DMS53 treated with DMSO at 0.1 percent for 48 hours (cell line): Measurements from ENCODE around the gene TRPT1.

ENCODE experiments used
- DNase-seq: peaks from one replicate; lab custom pipeline; 2025; ENCODE audit not compliant: unreplicated experiment; lab: John Stamatoyannopoulos, UW

Gene TRPT1

DNA sequence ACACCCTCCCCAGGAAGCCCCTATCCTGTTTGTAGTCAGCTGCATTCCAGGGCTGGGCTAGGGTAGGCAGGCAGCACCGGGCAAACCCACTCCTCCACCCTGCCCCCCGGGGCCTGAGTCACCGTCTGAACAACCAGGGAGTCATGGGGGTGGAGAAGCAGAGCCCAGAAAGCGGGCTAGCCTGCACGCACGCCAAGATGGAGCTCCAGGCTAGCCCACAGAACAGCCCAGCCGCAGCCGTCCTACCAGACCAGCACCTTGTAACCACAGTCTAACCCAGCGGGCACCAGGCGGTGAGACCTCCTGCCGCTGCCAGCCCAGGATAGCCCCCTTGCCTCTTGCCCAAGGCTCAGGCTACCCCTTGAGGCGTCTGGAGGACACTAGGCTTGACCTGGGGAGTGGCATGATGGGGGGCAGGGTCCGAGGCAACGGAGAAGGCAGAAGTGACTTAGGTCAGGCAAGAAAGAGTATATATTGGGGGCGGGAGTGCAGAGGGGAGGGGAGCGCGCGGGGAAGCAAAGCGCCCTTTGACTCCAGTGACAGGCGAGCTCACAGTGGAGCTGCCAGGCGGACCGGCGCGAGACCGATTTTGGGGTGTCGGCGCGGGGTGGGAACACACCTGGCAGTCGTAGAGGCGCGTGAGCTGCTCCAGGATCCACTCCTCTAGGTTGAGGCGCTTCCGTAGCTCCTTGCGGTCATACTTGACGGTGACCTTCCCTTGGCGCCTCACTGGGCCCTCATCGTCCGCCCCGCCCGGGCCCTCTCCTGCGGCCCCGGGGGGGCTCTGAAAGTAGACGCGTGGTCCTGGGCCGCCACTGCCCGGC, 20.0 kb upstream of the TRPT1 start:
- peak; percentile 51 for DNase-seq

DNA sequence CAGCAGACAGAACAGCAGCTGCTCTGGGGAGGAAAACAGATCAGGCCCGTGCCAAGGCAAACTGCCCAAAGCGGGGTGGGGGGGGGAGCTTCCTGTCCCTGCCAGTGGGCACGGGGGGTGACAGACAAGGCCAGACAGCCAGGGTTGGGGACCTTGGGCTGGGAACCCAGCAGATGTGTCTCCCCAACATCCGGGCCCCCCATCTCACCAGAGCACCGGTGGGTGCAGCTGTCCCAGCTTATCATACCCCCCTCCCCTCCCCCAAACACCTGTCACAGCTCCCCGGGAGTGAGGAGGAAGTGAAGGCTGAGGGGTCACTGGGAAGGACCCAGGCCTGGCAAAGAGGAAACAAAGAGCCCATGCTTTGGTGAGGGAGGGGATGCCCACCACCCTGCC, 19.4 kb upstream of the TRPT1 start:
- DNase-seq, result peak; percentile 39

DNA sequence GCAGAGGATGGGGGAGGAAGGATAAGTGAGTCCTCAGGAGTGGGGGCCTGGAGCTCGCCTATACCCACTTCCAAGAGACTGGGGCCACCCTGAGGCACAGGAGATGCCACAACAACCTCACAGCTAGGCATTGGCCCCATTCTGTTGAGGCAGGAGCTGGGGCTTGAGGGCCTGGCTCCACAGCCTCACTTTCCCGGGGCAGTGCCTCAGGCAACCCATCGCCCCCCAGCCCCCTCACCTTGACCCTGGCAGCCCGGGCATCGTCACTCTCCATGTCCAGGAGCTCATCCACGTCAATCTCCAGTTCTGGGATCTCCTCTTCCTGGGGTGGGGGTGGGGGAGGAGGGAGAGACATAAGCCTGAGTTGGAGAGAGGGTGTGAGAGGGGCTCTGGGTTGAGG, 19.0 kb upstream of the TRPT1 start:
- DNase-seq, result no peak

DNA sequence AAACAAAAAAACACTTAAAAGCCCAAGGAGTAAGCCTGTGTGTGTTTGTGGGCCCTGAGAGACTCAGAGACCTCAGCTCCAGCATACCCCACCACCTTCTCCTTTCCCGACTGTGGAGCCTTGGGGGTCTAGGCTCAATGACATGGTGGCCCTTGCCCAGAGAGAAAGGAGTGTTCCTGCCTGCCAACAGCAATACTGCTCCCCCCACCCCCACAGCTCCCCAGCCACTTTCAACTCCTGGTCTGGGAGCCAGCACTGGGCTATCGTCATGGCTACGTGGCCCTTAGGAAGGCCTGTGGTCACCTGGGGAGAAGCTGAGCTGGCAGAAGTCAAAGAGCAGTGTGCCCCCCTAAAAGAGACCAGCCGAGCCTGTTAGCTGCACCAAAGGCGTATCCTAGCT, 18.1 kb upstream of the TRPT1 start:
- DNase-seq, result no peak

DNA sequence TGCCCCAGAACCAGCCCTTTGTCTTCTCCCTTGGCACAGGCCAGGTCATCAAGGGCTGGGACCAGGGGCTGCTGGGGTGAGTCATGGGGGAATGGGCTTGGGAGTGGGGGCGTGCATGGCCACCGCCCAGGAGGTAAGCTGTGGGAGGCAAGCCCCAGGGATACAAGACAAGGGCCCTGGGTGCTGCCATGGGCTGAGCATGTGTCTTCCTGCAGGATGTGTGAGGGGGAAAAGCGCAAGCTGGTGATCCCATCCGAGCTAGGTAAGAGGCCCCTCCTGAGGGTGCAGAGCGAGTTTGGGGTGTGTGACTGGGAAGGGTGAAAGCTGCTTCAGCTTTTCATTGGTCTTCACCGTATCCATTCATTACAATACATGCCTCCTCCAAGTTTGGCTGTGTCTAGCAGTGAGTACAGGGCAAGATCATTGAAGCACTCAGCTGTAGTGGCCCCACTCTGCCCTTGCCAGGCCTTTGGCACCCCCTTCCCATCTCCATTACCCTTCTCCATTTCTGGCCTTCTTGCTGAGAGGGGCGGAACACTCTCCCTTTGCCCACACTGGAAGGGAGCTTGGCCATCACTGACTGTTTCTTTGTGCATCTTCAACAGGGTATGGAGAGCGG, 17.4 kb upstream of the TRPT1 start:
- no peak for DNase-seq

DNA sequence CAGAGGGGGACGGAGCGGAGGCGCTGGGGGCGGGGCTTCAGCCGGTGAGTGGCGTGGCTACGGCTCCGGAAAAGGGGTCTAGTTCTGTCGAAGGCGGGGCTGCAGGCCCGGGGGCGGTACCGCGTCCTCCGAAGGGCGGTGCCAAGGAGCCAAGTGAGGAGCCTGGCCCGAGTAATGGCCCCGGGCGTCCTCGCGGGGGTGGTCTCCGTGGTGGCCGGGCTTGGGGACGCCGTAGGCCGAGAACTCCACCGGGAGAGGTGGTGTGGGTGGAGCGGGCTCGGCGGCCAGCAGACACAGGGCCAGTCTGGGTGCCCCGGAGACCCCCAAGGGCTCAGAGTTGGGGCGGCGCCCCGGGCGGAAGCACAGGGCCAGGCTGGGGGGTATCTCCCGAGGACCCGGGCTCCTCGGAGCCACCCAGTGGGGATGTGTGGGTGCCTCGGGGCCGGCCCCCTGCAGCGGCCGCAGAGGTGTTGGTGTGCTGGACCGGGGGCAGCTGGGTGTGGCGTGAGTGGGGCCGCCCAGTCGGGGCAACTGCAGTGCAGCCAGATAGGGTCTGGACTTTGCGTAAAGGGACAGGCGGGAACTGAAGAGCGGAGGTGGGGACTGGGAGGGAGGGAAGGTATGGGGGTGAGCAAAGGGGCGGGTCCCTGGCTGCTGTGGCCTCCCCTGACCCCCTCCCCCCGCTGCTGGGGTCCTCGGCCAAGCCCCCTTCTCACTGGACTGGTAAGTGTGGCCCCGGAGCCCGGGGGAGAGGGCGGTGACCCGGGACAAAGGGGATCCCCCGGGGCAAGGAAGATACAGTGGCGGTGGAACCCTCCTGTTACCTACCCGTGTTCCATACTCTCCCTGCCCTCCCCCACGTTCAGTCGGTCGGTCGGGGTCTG, 15.7 kb upstream of the TRPT1 start:
- DNase-seq, result peak; percentile 87

DNA sequence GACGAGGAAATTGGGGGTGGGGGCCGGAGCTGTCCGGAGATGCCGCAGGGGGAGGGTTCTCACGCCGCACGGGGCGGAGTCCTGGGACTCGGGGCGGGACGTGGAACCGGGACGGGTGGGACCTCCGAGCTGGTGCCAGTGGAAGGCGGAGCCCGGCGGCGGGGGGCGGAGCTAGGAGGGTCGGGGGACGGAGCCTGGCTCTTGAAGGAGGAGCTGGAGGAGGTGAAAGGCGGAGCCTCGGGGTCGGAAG, 15.2 kb upstream of the TRPT1 start:
- no peak for DNase-seq

DNA sequence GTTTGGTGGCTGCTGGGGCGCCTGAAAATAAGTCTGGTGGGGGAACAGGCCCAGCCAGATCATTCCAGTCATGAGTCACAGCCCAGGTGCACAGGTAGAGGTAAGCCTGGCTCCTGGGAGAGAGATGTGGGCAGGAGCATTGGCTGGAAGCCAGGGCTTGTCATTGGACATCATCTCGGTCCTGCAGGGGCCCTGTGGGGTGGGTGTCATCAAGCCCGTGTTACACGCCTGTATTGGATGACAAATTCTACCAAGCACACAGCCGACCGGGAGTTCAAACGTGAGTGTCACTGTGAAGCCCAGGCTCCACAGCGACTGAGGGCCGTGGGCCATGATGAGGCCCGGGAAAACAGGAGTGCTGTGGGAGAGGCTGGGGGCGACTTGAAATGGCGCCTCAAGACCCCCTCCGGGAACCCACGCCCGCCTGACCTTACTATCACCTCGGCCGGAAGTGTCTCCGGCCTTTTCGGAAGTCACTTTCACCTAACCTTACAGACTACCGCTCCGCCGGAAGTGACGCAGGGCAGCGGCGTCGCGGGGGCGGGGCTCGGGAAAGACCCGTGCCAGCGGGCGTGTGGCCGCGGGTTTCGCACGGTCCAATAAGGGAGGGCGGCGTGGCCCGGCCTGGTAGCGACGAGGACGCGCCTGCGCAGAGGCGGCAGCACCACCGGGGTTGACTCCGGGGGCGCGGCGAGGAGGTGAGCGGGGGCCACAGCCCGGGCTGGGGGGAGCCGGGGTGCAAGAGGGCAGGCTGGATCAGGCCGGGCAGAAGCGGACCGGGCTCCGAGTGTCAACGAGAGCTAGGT, 14.7 kb upstream of the TRPT1 start, which contains the start of gene FKBP2:
Gene FKBP2, plus strand, starts transcription at position 661 of the 806 bp plus-strand sequence. CDS start 1,293 bp downstream, outside the sequence.
- peak; percentile 90 for DNase-seq

DNA sequence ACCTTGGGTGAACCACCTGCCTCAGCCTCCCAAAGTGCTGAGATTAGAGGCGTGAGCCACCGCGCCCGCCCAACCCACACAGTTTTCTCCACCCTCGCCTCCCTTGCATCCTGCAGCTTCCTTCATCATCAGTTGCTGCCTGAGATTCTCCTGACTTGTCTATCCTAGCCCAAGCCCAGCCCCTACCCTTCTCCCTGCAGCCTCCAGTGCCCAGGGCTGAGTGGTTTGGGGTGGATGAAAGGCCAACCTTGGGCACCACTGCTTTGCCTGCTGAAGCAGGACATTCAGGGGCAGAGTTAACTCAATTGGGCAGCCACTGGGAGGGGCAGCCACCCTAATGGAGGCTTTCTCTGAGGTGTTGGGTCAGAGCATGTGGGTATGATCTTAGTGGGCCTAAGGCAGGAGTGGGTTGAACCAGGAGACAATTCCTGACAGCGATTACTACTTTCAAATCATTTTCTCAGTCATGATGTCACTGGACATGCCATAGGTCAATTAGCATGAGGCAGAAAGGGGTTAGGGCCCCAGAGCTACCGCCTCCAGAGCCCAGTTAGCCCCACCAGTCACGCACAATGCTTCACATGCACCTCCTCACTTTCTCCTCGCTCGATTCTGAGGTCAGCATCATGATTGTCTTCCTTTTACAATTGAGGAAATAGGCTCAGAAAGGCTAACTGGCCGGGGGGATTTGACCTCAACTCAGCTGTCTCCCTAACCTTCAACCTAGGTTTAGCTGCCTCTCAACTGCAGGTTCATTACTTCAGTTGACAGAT, 13.9 kb upstream of the TRPT1 start:
- no peak for DNase-seq

DNA sequence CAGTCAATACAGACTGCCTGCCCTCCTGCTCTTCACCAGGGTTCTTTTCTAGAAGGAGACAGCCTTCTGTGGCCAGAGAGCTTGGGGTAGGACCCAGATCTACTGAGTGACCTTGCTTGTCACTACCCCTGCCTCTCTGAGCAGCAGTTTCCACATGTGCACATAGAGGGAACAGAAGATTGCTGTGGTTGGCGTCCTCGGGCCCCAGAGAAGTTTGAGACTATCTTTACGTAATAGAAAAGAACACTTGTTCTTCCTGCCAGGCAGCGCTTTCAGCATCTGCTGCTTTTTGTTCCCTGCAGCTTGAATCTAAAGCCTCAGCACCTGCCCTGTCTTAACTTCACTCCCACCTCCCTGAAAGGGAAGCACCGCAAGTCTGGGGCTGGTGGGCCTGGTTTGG, 13.0 kb upstream of the TRPT1 start:
- DNase-seq, result no peak

DNA sequence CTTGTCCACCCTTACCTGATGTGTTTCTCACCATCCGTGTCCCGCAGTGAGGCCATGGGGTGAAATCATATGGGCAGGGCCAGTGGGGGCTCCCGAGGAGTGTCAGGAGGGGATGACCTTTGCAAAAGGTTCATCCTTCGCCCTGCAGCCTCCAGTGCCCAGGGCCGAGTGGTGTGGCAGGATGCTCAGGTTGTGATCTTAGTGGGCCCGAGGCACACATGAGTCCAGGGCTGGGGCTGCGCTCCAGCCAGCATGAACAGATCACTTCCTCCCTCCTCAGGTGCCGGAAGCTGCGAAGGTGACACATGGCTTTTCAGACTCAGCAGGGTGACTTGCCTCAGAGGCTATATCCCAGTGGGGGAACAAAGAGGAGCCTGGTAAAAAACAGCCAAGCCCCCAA, 12.1 kb upstream of the TRPT1 start:
- DNase-seq, result peak; percentile 71

DNA sequence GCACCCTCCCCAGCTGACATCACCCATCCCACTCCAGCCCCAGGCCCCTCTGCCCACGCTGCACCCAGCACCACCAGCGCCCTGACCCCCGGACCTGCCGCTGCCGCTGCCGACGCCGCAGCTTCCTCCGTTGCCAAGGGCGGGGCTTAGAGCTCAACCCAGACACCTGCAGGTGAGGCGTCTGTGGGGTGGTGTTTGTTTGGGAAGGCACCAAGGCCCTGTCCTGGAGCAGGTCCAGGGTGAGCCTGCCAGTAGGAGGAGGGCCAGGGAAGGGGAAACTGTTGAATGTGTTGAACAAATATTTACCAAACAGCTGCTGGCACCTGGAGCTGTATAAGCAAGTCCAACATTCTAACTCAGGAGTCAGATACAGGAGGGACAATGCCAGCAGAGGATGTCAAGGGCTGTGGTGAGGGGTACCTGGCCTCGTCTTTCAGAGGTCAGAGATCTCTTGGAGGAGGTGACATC, 11.5 kb upstream of the TRPT1 start:
- peak; percentile 98 for DNase-seq

DNA sequence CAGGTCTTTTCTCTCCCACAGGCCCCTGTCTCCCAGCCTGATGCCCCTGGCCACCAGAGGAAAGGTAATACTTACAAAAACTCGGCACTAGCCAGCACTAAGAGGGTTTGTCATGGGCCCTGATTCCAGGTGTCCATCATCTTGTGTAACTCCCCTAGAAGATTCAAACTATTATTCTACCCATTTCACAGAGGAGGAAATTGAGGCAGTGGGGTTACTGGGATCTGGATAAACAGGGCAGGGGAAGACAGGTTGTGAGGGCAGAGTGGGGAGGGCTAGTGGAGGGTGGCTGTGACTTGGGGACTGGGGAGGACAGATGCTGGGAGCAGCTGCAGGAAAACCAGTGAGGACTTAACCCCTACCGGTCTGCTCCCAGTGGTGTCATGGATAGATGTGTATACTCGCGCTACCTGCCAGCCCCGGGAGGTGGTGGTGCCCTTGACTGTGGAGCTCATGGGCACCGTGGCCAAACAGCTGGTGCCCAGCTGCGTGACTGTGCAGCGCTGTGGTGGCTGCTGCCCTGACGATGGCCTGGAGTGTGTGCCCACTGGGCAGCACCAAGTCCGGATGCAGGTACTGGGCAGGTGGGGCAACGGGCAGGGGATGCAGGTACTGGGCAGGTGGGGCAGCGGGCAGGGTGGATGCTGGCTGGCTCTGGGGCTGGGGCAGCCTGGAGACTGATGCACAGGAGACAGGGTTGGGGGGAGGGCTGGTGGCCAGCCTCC, 9.6 kb upstream of the TRPT1 start:
- DNase-seq, result no peak

DNA sequence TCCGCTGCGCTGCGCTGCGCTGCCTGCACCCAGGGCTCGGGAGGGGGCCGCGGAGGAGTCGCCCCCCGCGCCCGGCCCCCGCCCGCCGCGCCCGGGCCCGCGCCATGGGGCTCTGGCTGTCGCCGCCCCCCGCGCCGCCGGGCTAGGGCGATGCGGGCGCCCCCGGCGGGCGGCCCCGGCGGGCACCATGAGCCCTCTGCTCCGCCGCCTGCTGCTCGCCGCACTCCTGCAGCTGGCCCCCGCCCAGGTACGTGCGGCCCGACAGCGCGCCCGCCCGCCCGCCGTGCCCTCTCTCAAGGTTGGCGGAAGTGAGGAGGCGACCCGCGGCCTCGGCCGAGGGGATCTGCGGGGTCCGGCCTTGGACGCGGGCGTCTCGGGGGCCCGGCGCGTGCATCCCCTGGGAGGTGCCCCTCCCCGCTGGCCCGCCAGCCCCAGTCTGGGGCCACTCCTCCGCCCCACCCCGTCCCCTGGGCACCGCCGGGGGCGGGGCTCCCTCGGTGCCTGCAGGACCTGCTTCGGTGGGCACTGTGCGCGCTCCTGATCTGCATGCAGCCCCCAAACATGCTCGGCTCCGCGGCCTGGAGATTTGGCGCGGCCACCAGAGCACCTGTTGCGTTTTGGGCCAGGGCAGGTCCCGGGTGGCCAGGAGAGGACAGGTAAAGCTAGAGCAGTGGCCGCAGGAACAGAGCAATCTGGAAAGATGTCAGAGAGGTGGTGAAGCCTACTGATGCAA, 8.8 kb upstream of the TRPT1 start:
- peak; percentile 50 for DNase-seq

DNA sequence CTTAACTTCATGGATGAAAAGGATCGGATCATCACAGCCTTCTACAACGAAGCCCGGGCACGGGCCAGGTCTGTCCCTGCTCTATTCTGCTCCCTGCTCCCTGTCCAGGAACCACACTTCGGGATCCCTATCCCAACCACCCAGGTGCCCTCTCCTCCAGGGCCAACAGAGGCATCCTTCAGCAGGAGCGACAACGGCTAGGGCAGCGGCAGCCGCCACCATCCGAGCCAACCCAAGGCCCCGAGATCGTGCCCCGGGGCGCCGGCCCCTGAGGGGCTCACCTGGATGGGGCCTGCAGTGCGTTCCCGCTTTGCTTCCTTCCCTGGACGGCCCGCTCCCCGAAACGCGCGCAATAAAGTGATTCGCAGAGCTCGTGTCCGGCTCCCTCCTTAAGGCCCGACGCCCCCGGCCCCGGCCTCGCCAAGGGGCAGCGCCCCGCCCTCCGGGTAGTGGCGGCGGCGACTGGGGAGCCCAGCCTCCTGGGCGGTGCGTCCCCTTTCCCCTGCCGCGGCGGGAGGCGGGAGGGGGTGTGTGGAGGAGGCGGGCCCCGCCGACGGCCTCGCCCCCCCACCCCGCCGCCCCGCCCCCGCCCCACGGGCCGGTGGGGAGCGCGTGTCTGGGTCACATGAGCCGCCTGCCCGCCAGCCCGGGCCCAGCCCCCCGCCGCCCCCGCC, 8.1 kb upstream of the TRPT1 start, which contains the start of gene VEGFB:
Gene VEGFB, plus strand, starts transcription at position 672 of the 674 bp plus-strand sequence. CDS start 250 bp downstream, outside the sequence.
- DNase-seq, result peak; percentile 27

DNA sequence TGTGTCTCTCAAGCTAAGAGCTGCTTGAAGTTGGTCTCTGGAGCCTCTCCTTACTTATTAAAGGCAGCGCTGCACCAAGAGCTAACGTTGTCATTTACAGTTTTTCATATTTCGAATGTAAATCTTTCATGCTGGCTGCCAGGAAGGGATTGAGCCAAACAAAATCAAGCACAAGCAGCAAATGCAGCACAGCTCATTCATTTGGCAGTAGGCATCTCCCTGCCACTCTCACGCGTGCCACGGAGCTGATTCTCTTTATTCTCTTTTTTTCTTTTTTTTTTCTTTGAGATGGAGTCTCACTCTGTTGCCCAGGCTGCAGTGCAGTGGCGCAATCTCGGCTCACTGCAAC, 7.0 kb upstream of the TRPT1 start:
- DNase-seq, result no peak

DNA sequence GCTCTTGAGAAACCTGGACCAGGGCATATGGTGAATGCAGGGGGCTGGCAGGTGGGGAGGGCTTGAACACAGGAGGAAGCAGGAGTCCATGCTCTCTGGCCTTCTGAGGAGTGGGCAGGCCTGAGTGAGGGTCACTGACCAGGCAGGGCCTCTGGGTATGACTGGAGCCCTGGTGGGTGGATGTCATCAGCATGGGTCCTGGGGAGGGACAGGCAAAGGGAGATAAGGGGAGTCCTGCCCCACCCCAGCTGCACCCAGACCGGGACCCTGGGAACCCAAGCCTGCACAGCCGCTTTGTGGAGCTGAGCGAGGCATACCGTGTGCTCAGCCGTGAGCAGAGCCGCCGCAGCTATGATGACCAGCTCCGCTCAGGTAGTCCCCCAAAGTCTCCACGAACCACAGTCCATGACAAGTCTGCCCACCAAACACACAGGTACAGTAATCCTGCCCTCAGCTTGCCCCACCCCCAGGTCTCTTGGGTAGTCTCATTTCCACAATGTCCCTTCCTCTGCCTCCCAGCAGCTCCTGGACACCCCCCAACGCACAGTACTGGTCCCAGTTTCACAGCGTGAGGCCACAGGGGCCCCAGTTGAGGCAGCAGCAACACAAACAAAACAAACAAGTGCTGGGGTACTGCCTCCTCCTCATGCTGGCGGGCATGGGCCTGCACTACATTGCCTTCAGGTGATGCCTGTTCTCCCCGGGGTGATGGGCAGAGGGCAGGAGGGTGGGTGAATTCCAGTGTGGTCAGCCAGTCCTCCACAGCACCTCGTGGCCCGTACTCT, 6.4 kb upstream of the TRPT1 start:
- no peak for DNase-seq
